ENCODE measurements around the gene COBL. TPM values are rescaled to one million over a fixed set of nuclear protein-coding genes. Genes with fewer than 3 reads are reported as not detected.

Gene COBL
- polyA plus RNA-seq, 1 donor: 145 TPM

DNA sequence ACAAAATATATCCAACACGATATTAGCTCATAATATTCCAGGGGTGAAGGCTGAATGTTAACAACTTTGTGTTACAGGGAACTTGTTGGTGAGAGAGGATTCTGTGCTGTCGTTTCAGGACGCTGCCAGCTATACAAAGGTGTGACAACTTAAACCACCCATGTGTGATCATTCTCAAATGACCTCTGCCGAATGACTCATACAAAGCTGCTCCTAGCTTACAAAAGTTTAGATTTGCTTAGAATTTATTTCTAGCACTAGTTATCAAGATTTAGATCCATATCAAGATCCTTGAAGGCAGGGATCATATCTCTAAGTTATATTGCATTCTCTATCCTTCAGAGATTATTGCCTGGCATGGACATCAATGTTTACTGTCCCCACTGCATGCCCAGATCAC lies 65.3 kb downstream of the COBL start:
- no peak for DNase-seq

DNA sequence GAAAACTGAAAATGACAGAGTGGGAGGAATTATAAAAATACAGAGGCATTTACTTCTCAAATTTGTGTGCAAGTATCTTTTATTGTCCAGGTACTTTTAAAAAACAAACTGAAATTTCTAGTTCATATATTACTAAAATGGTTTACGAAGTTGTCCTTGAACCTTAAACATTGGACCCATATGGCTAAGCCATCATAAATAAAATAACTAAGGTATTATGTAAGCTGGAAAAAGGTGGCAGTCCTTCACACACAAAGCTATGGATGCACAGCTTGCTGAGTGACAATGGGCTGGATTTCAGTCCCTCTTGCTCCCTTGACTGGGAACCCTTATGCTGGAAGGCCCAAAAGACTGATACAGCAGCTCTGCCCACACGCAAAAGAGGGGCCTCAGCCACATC lies 66.1 kb downstream of the COBL start:
- DNase-seq: no peak

DNA sequence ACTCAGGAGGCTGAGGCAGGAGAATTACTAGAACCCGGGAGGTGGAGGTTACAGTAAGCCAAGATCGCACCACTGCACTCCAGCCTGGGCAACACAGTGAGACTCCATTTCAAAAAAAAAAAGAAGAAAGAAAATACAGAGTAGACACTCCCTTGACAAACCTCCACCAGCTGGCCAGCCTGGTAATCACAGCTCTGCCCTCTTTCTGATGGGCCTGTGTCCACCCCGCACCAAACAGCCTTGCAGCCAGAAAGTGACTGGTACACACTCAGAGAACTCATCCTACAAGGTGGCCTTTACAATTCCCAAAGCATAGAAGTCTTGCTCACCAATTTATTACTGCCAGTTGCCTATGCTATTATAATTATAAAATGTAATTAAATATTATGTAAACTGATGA lies 66.6 kb downstream of the COBL start:
- no peak for DNase-seq

DNA sequence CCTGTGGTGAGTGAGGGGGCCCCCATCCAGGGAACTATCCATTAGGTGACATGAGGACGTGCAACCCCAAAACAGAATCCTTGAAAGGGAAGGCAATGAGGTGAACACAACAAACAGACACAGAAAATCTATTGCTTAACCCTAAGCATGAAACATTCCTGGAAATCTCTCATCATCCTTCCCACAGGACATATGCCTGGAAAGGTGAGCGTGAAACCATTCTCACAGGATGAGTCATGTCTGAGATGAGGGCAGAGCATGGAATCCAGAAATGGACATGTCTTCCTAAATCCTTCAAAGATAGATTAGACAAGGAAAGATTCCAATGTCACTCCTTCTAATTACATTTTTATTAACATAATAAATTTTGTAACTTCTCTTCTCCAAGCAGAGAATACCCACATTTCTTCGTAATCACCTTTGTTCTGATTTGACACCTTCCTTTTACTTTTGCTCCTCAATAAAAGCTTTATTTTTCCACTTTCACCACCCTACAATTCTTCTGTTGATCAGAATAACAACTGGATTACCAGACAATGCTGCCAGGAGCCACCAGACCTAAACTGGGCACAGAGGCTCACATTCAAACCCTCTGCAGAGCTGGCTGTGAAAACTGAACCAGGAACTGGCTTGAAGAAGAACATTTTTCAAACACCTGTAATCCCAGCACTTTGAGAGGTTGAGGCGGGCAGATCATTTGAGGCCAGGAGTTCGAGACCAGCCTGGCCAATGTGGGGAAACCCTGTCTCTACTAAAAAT lies 67.2 kb downstream of the COBL start:
- DNase-seq: no peak

DNA sequence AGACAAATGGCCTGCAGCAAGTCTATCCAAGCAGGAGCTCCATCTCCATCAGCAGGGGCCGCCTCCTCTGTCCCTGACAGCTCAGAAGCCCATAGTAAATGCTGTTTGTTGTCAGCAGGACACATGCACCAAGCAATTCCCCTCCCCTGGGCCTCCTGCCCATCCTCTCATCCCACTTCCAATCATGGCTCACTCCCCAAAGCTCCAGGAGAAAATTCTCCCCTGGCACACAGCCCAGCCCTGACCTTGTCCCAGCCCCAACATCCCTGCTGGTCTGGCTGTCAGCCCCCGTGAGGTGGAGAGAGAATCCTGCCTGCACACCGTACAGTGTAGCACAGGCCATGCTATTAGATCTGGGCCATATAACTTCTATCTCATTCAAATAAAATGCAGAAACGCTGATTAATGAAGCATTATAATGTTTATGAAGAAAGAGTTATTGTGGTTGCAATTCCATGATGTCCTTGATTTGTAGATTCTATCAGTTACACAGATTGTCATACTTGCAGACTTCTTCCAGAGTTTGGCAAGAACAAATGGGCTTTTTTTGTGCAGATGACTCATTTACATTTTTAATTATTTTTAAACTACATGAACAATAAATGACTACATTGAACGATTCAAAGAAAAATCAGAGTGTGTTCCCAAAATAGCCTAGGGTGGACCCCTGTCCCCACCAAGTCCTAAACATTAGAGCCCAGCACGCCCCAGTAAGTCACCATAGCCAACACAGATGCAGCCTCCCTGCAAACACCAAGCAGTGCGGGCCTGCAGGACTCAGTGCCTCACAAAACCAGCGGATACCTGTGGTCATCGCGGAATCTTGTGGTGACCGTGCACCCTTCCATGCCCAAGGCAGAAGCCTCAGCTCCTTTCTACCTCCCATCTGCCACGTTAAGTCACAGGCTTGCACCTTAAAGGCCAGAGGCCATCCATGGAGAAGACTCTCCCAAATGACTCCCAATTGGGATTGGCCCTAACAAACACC lies 70.1 kb downstream of the COBL start:
- DNase-seq: no peak

DNA sequence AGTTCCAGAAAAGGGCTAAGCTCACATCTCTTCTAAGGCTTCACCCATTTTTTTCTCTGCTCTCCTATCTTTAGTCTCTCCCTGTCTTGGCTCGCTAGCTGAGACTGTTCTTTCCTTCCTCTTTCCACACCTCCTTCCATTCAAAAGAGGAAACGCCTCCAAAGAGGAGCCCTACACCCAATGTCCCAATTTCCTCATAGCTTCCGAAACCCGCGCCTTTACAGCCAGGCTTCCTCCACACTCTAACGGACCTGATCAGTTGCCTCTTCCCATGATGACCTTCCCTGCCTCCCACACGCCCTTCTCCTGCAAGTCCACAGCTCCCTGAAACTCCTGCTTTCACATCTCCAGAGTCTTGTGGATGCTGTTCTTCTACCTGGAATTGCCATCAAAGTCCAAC lies 71.7 kb downstream of the COBL start:
- no peak for DNase-seq

DNA sequence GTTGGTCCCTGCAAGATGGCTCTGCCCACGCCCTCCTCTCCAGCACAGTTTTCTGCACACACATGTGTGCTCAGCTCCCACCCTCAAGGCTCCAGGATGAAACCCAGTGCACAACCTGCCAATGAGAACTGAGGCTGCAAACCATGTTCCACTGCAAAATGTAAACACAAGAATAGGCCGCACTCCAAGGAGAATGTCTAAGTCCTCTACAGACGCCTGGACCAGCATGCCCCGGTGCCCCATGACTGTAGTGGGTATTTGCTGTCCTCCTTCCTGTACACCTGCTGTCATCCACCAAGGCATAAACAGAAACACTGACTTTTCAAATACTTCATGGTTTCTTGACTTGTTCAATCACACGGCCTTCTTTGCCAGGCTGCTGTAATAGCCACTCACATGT lies 72.6 kb downstream of the COBL start:
- DNase-seq: no peak

DNA sequence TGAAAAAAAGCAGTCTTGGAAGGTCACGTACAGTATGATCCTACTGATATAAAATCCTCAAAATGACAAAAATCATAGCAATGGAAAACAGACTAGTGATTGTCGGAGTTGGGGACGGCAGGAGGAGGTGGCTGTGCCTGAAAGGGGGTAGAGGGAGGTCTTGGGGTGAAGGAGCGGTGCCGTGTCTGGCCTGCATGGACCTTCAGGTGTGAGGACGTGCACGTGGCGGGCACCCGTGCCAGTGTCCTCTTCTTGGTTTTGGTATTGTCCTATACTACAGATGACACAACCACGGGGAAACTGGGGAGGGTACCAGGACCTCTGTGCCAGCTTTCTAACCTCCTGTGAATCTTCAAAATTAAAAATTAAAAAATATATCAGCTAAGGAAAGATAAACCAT lies 73.0 kb downstream of the COBL start:
- no peak for DNase-seq

DNA sequence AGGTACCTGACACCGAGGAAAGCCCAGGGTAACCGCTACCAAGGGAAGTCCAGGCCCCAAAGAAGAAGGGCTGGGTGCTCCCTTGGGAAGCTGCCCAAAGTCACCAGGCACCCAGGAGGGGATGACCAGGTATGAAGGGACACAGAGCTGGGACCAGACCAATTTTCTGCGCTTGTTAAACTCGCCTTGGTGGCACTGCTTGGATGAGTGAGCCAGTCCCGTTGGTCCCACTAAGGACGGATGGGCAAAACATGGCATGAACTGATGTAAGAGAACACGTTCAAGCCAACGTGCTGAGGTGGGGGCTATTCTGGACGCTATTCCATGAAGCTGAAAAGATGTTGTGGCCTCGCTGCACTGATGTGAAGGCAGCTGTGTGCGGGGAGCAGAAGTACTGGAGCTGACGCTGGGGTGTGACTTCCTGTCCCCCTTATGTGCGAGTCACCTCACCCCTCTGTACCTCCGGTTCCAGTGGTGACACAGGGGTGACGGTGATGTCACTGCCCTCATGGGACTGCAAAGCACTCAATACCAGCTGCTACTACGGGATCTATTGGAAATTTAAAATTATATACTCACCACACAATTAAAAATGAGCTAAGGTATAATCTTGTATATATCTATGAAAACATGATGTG lies 73.6 kb downstream of the COBL start:
- DNase-seq: no peak

DNA sequence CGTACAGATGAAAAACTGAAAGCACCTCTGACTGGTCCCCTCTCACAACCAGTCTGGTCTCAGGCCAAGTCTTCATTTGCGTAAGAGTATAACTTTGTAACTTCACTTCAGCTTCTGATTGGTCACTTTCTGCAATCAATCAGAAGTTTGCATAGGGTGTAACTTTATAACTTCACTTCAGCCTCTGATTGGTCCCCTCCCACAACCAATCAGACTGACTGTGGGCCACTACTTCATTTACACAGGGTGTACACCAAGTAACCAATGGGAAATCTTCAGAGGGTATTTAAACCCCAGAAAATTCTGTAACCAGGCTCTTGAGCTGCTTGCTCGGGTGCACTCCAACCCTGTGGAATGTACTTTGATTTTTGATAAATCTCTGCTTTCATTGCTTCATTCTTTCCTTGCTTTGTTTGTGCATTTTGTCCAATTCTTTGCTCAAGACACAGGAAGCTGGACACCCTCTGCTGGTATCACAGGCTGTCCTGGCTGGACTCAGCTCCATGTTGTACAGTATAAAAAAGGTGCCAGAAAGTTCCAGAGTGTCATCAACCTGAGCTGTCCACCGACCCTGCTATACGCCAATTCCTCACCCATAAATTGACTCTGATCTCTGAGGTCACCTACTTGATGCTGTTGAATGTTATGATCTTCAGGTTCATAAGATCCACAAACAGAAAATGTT lies 74.5 kb downstream of the COBL start:
- no peak for DNase-seq

DNA sequence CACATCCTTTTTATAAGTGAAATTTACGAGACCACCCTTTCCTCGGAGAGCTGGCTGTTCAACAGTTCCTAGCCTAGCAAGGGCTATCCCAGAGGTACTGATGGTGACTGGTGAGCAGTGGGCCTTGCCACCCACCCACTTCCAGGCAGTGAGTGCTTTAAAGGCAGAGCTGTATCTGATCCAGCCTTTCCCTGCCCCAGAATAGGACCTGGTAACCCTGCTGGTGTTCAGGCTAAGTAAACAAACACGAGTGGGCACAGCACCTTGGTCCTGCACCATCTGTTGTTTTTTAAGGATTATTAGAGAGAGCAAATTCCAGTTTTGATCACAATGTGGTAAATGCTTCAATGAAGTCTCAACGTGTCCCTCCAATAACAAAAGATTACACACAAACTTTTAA lies 75.7 kb downstream of the COBL start:
- no peak for DNase-seq

DNA sequence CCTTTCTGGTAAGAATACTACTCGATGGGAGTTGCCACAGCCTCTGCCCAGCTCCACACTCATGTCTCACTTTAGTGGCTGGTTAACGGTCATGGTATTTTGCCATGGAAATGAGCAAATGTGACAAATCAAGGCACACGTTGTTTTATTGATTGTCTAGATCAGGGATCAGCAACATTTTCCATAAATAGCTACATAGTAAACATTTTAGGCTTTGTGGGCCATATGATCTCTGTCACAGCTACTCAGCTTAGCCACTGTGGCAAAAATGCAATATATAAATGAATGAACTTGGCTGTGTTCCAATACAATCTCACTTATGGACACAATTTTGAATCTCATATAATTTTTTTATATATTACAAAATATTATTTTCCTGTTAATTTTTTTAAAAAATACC lies 76.9 kb downstream of the COBL start:
- no peak for DNase-seq

DNA sequence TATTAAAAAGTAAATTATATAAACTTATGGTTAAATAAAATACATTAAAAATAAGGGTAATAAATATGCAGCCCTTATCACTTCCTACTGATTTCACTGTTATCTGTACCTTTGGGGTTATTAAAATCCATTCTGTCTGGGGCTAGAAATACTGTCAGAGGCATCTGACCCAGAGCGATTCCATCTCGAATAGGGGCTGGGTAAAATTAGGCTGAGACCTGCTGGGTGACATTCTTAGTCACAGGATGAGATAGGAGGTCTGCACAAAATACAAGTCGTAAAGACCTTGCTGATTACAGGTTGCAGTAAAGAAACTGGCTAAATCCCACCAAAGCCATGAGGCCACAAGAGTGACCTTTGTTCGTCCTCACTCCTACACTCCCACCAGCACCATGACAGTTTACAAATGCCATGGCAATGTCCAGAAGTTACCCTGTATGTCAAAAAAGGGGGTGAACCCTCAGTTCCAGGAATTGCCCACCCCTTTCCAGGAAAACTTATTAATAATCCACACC lies 77.6 kb downstream of the COBL start:
- DNase-seq: no peak

DNA sequence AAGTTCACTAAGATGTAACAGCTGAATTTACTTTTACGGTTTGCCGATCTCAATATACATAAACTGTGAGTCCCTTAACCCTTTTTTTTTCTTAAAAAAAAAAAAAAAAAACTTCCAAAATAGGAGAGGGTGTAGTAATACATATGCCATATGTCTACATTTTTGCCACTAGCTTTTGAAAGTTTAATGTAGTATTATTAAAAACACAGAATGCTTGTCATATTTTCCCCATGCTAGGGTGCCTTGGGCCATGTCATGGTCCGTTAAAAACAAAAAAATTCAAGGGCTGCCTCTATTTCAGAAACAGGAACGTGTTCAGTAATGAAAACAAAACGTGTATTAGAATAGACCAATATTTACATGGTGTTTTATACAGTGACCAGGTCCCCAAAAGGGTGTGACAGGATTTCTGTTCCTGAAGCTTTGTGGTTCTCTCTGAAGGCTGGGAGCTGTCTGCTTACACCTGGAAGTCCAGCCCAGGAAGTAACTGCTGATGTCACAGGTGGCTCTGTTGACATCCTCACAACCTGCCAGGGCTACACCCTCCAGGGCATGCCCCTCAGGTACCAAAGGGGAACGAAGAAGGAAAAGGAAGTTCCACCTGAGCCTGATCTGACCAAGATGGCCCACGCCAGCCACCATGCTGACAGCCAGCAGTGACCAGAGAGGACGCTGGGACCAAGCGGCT lies 79.0 kb downstream of the COBL start:
- DNase-seq: no peak

DNA sequence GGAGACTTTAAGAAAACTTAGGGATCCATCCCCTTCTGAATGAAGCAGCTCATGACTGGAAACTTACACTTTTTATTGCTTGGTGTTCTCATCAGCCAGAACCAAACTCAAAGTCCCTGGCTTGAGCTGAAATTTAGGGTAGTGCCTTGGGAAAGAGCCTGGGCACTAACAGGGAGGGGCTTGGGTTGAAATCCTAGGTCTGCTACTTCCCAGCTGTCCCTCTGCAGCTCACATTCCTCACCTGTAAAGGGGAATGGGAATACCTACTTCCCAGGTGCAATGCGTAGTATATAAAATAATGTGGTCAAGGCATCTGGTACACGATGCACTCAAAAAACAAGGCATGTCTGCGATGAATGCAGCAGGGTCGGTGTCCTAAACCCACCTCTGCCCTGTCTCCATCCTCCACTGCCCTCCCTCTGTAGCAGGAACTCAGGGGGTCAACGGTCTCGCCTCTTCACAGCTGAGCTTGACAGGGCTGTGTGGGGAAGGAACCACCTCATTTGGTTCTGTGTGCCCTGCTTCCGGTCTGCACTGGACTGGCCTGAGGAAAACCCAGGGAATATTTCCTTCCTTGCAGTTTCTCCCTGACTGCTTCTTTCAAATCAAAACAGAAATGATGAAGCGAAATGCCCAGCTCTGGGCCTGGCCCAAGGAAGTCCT lies 80.0 kb downstream of the COBL start:
- DNase-seq: no peak

DNA sequence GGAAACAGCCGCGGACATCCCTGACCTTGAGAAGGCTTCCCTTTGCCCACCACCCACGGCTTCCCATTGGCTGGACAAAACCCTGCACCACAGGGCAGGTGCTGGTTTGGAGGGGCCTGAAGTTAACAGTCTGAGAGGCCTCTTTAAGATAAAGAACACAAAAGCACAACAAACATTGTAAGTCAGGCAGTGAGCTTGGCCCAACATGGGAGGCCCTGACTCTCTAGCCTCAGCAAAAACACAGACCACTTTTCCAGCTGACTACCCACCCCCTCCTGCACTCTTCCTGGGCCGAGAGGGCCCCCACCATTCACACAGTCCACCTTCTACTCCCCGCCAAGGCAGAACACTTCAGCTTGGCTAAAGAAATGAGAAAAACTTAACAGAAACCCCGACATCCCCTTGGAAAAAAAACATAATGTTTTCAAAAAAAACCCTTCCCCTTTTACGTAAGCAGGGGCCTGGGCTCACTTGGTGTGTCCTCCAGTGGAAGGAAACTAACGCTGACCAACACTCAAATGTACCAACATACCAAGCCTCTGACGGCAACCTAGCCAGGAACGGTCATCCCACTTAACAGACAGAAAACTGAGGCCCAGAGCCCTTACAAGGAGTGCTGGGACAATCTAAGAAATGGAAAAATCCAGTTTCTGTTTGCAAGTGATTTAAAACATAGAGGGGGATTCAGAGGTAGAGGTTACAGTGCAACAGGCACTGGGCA lies 80.9 kb downstream of the COBL start:
- DNase-seq: no peak

DNA sequence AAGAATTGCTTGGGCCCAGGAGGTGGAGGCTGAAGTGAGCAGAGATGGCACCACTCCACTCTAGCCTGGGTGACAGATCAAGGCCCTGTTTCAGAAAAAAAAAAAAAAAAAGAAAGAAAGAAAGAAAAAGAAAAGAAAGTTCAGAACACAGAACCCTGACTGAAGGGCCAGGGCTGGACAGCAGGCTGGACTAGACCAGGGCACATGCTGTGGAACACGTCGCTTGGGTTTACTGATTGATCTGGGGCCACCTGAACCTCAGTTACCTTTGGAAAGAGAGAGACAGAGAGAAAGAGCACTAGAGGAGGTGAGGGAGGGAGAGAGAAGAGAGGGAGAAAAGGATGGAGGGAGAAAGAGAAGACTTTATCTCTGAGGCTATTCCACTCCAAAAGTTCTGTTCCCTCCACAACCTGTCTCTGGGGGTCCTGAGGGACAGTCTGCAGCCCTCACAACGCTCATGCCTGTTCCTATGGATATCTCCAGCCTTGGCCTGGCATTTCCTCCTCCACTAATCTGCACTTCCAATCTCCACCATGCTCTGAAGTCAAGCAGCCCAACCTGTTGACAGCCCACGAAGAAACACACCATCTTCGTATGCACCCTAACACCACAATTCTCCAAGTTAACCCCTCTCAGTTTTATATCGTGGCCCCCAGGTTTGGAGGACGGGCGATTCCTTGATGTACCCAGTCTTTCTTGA lies 81.8 kb downstream of the COBL start:
- DNase-seq: no peak

DNA sequence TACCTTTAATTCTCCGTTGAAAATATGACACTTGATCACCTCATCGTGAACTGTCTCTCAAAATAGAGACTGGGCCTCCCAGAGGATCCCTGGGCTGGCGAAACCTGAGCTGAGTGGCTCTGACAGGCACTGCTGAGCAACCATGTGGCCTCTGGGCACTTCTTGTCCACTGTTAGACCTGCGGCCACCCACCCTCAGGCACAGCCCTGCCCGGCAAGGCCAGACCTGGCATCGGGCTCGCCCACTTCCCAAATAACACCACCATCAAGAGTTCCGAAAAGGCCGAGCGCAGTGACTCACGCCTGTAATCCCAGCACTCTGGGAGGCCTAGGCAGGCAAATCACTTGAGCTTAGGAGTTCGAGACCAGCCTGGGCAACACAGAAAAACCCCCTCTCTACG lies 82.5 kb downstream of the COBL start:
- DNase-seq: no peak

DNA sequence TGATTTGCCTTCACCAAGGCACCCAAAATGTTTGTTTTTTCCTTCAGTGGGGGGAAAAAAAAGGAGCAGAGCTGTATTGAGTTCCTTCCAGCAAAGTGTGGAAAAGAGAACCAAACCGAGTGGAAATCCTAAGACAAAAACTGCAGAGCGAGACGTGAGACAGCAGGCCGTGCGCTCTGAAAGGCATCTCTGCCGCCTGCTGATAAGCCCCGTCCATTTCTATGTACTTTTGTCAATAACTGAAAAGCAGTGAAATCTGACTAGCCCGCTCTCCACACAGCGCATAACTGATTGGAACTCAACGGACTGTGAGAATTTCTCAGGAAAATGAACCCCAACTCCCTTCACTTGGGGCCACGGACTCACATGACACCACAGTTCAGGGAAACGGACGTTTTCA lies 83.2 kb downstream of the COBL start:
- DNase-seq: no peak

DNA sequence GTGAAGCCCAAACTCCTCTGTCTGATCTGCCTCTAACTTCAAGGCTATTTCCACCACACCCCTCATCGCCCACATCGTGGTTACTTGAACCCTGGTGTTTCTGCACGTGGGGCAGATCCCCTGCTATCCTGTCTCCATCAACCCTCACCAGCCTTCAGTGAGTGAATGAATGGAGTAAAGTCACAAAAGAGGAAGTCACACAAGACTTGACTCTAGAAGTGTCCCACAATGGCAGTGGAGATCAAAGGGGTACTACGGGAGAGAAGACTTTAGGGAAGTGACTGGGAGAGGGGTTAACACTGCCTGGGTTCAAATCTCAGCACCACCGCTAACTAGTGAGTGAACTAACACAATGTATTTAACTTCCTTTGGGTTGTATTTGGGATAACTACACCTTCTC lies 85.9 kb downstream of the COBL start:
- no peak for DNase-seq
